ENCODE data around the gene TTN. TPM values are rescaled to one million over a fixed set of nuclear protein-coding genes. Genes with fewer than 3 reads are reported as not detected.

Gene TTN
- total RNA-seq, 4 donors from 2014 or later = 0.21 to 2.1 (median 0.76) TPM

DNA sequence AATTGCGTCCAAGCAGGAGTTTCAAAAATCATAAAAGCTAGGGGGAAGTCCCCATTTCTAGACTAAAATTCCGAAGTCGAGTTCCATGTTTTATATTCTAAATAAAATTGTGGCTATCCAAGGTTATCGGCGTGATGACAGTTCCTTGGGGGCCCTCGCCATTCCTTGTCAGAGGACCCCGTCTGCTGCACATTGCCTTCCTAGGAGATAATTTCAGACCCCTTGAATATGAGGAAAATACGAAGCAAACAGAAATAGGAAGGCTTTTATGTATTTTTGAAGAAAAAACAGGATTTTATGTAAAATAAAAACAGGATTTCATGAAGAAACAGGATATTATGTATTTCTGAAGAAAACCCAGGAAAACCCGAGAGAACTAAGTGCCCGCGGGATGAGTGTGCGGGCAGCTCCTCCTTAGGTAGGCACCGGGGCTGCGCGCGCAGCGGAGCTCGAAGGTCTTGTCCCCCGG lies 327.4 kb downstream of the TTN start:
- no peak for DNase-seq (ENCODE audit: low spot score in 2 of 2)

GRCh38 chr2:178479275-178479616 lies 328.0 kb downstream of the TTN start:
- peaks cover 45% of the 10 kb centered on the region for H3K4me1 ChIP-seq
- H3K27ac ChIP-seq = peak overlapping the region; percentile 90
- WGBS = 61% methylated on average over 4 of the region's 4 CpGs
- H3K9me3 ChIP-seq = no peaks in the 10 kb centered on the region
- DNase-seq (ENCODE audit: low spot score in 2 of 2) = no peak
- no peaks in the 10 kb centered on the region for H3K36me3 ChIP-seq
- TF ChIP-seq EP300 (IDR thresholded peaks at IDR 0.05) (no peak), POLR2A (IDR thresholded peaks at IDR 0.05) (no peak), POLR2AphosphoS5 (IDR thresholded peaks at IDR 0.05) (no peak), CTCF (IDR thresholded peaks at IDR 0.05) (no peak)
- H3K27me3 ChIP-seq = no peaks in the 10 kb centered on the region
- H3K4me3 ChIP-seq = peak overlapping the region; percentile 98

More for the DNA sequence above, 327.4 kb downstream of the TTN start:
- WGBS = 23% methylated on average over 19 of the region's 19 CpGs
- no peaks in the 10 kb centered on the region for H3K9me3 ChIP-seq
- no peaks in the 10 kb centered on the region for H3K27me3 ChIP-seq
- no peak for TF ChIP-seq POLR2AphosphoS5 (IDR thresholded peaks at IDR 0.05)
- TF ChIP-seq CTCF (IDR thresholded peaks at IDR 0.05) = no peak
- no peak for TF ChIP-seq POLR2A (IDR thresholded peaks at IDR 0.05)
- no peak for TF ChIP-seq EP300 (IDR thresholded peaks at IDR 0.05)
- H3K27ac ChIP-seq = peak overlapping the region; percentile 90
- peaks cover 51% of the 10 kb centered on the region for H3K4me1 ChIP-seq
- H3K4me3 ChIP-seq = peak overlapping the region; percentile 98
- no peaks in the 10 kb centered on the region for H3K36me3 ChIP-seq

DNA sequence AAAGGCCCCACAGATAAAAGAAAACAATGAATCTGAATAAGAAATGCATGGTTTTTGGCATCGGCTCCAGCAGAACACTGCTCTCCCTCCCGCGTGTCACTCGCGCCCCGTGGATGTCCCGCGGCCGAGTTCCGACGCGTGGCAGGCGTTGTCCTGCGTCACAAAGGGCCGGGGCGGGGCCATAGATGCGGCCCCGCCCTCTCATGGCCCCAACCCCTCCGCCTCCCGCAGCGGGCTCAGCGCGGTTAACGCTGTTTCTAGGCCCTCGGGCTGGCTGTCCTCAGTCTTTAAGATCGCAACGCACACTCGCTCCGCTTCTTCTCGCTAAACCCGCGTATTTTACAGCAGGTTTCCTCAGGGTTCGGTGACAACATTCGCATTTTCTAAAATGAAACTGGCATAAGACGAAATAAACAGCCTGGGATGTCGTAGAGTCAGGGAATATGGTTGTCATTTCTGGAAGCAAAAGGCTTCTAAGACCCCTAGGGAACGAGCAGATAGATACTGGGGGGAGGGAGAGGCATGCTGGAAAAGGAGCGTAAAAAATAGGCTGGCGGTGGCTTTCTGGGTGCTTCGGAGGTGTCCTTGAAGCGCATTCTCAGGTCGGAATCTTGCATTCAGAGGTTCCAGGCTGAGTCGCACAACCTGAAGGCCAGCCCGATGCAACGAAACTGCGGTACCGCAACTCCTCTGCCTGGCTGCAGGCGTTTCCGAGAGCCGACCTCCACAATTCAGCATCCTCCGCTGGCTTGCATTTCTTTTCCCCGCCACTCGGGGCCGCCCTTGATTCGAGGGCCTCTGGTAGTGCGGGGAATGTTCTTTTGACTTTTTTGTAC lies 328.6 kb downstream of the TTN start, which contains the start of gene FKBP7:
FKBP7 (minus strand) TSS at position 162 of the 836 bp plus-strand sequence; CDS start at position 61, 101 bp downstream.
- WGBS = 4% methylated on average over 49 of the region's 56 CpGs
- Histone ChIP-seq H3K27ac (peak within 1 kb of the TSS; percentile 90), H3K4me1 (peaks cover 39% of the 10 kb centered on the region), H3K9me3 (no peaks in the 10 kb centered on the region), H3K4me3 (peak within 1 kb of the TSS; percentile 98), H3K36me3 (no peaks in the 10 kb centered on the region), H3K27me3 (no peaks in the 10 kb centered on the region)
- peak; percentile 91 to 94 for DNase-seq (ENCODE audit: low spot score in 2 of 2)
- TF ChIP-seq EP300 (IDR thresholded peaks at IDR 0.05) = no peak
- TF ChIP-seq CTCF (IDR thresholded peaks at IDR 0.05) = peak; percentile 26 to 65
- TF ChIP-seq POLR2A (IDR thresholded peaks at IDR 0.05) = peak in 1 of 2 donors; percentile 64
- peak in 1 of 3 donors; percentile 70 for TF ChIP-seq POLR2AphosphoS5 (IDR thresholded peaks at IDR 0.05)

DNA sequence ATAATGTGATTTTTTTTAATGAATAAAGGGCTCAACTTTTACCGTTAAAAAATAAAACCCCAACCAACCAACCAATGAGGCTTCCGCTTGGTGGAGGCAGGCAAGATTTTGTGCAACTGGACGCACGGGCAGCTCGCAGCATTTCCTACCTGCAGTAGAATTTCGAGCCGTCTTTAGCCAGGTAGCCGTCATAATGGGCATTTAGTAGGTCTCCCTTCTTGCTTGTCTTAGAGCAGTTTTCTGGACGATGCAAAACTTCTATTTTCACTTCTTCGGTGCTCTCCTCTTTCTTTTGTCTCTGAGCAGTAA lies 329.1 kb downstream of the TTN start:
- Histone ChIP-seq H3K36me3 (no peaks in the 10 kb centered on the region), H3K9me3 (no peaks in the 10 kb centered on the region), H3K27ac (peak overlapping the region; percentile 90), H3K4me1 (peaks cover 36% of the 10 kb centered on the region), H3K4me3 (peak overlapping the region; percentile 98), H3K27me3 (no peaks in the 10 kb centered on the region)
- DNase-seq (ENCODE audit: low spot score in 2 of 2) = no peak
- no peak for TF ChIP-seq EP300 (IDR thresholded peaks at IDR 0.05)
- no peak for TF ChIP-seq CTCF (IDR thresholded peaks at IDR 0.05)
- no peak for TF ChIP-seq POLR2A (IDR thresholded peaks at IDR 0.05)
- no peak for TF ChIP-seq POLR2AphosphoS5 (IDR thresholded peaks at IDR 0.05)
- WGBS = 3% methylated on average over 10 of the region's 10 CpGs

DNA sequence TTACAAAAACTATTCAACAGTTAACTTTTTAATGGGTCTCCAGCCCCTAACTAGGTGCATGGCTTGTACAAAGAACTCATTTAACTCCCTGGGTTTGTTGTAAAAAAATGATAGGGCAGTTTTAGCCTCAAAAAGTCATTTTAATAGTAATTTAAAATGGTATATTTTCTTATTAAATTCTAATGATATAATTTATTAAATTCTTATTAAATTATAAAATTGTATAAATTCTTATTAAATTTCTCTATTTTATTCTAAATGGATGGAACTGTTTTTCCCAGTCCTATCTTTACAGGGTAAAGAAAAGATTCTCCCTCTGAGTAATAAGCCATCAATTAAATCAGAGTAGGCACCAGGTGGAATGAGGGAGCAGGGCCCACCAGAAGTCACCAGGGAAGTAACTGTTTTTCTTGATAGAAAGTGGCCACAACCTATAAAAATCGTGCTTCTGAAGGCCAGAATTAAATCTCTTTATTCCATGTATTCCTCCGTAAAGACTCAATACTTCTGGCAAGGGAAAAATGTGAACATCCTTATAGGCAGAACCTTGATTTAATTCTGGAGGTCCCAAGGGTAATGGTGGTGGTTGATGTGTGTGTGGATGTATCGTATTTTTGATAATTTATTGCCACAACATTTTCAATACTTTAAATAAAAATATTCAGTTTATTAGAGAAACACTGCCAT lies 329.6 kb downstream of the TTN start:
- peaks cover 36% of the 10 kb centered on the region for H3K4me1 ChIP-seq
- H3K9me3 ChIP-seq = no peaks in the 10 kb centered on the region
- no peak for DNase-seq (ENCODE audit: low spot score in 2 of 2)
- peak overlapping the region; percentile 98 for H3K4me3 ChIP-seq
- 31% methylated on average over 3 of the region's 3 CpGs for WGBS
- H3K27ac ChIP-seq = peak overlapping the region; percentile 90
- TF ChIP-seq POLR2A (IDR thresholded peaks at IDR 0.05) (no peak), POLR2AphosphoS5 (IDR thresholded peaks at IDR 0.05) (no peak), CTCF (IDR thresholded peaks at IDR 0.05) (no peak), EP300 (IDR thresholded peaks at IDR 0.05) (no peak)
- H3K36me3 ChIP-seq = no peaks in the 10 kb centered on the region
- no peaks in the 10 kb centered on the region for H3K27me3 ChIP-seq

All from suprapubic skin (tissue), 4 donors.